ENCODE measurements around the gene MFSD11.
"Not testable (repeated sequence)": the region's sequence is repeated elsewhere in the genome, so short reads cannot be mapped to it uniquely, and the experiment has no call there.

DNA sequence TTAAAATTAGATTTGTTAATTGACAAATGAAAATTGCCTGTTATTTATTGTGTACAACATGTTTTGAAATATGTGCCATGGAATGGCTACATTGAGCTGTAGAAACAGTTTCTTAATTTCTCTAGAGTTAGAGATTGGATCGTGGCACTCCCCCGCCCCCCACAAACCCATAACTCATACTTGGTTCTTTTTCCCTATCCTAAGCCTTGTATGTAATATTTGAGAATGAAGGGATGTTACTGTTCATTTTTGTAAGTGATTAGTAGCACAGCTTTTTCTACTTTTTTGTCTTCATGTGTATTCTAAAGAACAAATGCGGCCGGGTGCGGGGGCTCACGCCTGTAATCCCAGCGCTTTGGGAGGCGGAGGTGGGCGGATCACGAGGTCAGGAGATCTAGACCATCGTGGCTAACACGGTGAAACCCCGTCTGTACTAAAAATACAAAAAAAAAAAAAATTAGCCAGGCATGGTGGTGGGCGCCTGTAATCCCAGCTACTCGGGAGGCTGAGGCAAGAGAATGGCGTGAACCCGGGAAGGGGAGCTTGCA is 1.7 kb downstream of the MFSD11 start:
- TF ChIP-seq, protein P1, sequence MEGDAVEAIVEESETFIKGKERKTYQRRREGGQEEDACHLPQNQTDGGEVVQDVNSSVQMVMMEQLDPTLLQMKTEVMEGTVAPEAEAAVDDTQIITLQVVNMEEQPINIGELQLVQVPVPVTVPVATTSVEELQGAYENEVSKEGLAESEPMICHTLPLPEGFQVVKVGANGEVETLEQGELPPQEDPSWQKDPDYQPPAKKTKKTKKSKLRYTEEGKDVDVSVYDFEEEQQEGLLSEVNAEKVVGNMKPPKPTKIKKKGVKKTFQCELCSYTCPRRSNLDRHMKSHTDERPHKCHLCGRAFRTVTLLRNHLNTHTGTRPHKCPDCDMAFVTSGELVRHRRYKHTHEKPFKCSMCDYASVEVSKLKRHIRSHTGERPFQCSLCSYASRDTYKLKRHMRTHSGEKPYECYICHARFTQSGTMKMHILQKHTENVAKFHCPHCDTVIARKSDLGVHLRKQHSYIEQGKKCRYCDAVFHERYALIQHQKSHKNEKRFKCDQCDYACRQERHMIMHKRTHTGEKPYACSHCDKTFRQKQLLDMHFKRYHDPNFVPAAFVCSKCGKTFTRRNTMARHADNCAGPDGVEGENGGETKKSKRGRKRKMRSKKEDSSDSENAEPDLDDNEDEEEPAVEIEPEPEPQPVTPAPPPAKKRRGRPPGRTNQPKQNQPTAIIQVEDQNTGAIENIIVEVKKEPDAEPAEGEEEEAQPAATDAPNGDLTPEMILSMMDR (IDR thresholded peaks at IDR 0.05; ENCODE audit: low read depth, low read length, poor library complexity, severe bottlenecking), result not testable (repeated sequence)
- TF ChIP-seq EZH2phosphoT487 (IDR thresholded peaks at IDR 0.05; ENCODE audit: borderline replicate concordance, low read length), result not testable (repeated sequence)
